ENCODE data around the gene ADIPOR1. TPM values are rescaled to one million over a fixed set of nuclear protein-coding genes. Genes with fewer than 3 reads are reported as not detected.
A peak's percentile ranks its signal among the peaks of the same experiment; 100 is the strongest.

The ADIPOR1 gene
- total and polyA plus RNA-seq, 10 donors, result 34.0 to 167 (median 98.2) TPM

DNA sequence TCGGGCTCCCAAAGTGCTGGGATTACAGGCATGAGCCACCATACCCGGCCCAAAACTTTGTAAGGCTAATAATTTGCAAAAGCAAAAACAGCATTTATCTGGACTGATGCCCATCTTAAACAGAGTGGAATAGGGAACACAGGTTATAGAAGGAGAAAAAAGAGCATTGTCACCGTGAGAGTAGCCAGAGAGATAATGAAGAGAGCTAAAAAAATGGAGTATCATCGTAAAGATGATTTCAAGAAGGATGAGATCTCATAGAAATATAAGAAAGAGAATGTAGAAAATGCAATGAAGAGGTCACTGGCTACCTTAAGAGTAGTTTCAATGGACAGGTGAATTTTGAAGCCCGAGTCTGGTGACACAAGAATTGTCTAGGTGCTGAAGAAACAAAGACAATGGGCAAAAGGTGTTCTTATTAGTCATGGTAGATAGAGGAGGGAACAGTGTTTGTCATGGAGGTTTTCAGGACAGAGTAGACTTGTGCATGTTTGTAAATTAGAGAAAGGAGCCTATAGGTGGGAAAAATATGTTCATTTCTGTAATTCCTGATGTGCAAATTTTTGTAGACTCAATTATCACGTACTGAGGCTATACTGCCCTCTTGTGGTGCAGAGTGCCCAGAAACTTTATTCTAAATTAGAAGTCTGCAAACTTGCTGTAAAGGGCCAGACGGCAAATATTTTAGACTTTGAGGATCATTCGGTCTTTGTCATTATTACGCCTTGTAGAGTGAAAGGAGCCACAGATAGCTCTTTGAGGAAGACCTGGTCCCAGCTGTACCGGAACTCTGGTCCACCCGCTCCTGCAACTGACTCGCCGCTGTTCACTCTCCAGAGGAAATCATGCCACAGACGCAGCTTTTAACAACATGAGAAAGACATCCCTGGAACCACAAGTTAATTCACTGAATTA is 41.0 kb upstream of the ADIPOR1 start:
- Histone ChIP-seq H3K9me3 (no peaks in the 10 kb centered on the region), H3K27ac (peak overlapping the region in 4 of 8 donors; percentile 25 to 66 (median 53)), H3K4me3 (peak overlapping the region in 1 of 8 donors; percentile 42), H3K36me3 (no peaks in the 10 kb centered on the region), H3K27me3 (replicated peaks in 1 of 7) (peaks cover 0 to 6% (median 0%) of the 10 kb centered on the region in 7 donors), H3K4me1 (peaks cover 0 to 15% (median 10%) of the 10 kb centered on the region in 6 donors)
- TF ChIP-seq, protein P1, sequence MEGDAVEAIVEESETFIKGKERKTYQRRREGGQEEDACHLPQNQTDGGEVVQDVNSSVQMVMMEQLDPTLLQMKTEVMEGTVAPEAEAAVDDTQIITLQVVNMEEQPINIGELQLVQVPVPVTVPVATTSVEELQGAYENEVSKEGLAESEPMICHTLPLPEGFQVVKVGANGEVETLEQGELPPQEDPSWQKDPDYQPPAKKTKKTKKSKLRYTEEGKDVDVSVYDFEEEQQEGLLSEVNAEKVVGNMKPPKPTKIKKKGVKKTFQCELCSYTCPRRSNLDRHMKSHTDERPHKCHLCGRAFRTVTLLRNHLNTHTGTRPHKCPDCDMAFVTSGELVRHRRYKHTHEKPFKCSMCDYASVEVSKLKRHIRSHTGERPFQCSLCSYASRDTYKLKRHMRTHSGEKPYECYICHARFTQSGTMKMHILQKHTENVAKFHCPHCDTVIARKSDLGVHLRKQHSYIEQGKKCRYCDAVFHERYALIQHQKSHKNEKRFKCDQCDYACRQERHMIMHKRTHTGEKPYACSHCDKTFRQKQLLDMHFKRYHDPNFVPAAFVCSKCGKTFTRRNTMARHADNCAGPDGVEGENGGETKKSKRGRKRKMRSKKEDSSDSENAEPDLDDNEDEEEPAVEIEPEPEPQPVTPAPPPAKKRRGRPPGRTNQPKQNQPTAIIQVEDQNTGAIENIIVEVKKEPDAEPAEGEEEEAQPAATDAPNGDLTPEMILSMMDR (IDR thresholded peaks at IDR 0.05 in 8 of 11, conservative IDR thresholded peaks at IDR 0.05 in 3 of 11), result peak; percentile 55 to 83 (median 78)
- TF ChIP-seq POLR2A (IDR thresholded peaks at IDR 0.05), result no peak
- 35 to 43% (median 36%) methylated on average over 14 of the region's 14 CpGs for WGBS, 5 donors
- intact Hi-C loops (cut with DNase I; ENCODE audit: low total_unique reads), result loop anchor here (5.0 to 10.0 kb wide), 2 partner anchors 72 to 244 kb away; partner anchors contain the start of gene KLHL12
- no peak for DNase-seq

DNA sequence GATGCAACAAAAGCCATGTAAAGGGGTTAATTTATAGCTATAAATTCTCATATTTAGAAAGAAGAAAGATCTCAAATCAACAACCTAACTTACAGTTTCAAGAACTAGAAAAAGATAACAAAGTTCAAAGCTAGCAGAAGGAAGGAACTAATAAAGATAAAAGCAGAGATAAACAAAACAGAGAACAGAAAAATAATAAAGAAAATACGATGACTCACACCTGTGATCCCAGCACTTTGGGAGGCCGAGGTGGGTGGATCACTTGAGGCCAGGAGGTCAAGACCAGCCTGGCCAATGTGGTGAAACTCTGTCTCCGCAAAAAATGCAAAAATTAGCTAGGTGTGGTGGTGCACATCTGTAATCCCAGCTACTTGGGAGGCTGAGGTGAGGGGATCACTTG is 36.6 kb upstream of the ADIPOR1 start:
- TF ChIP-seq, protein P1 (IDR thresholded peaks at IDR 0.05 in 8 of 11, conservative IDR thresholded peaks at IDR 0.05 in 3 of 11), result no peak
- TF ChIP-seq POLR2A (IDR thresholded peaks at IDR 0.05), result no peak
- no peak for TF ChIP-seq POLR2AphosphoS5 (IDR thresholded peaks at IDR 0.05)
- intact Hi-C loops (cut with DNase I; ENCODE audit: low total_unique reads), result loop anchor here (5.0 to 10.0 kb wide), 2 partner anchors 67 to 240 kb away; partner anchors contain the start of gene KLHL12
- 44 to 69% (median 58%) methylated on average over 3 of the region's 3 CpGs for WGBS, 5 donors
- H3K27ac ChIP-seq, result no peak overlapping the region
- no peak overlapping the region for H3K4me3 ChIP-seq
- H3K9me3 ChIP-seq, result peaks cover 0 to 3% (median 0%) of the 10 kb centered on the region in 8 donors
- peaks cover 0 to 8% (median 0%) of the 10 kb centered on the region in 7 donors for H3K27me3 ChIP-seq (replicated peaks in 1 of 7)
- DNase-seq, result no peak
- peaks cover 0 to 24% (median 11%) of the 10 kb centered on the region in 6 donors for H3K4me1 ChIP-seq
- H3K36me3 ChIP-seq, result no peaks in the 10 kb centered on the region

GRCh38 chr1:202991112-202991511 is 33.0 kb upstream of the ADIPOR1 start:
- no peak for DNase-seq
- Histone ChIP-seq H3K36me3 (no peaks in the 10 kb centered on the region), H3K27me3 (replicated peaks in 1 of 7) (peaks cover 0 to 8% (median 0%) of the 10 kb centered on the region in 7 donors), H3K27ac (no peak overlapping the region), H3K9me3 (peaks cover 0 to 3% (median 0%) of the 10 kb centered on the region in 8 donors), H3K4me3 (no peak overlapping the region), H3K4me1 (peaks cover 0 to 27% (median 7%) of the 10 kb centered on the region in 6 donors)
- no peak for TF ChIP-seq POLR2A (IDR thresholded peaks at IDR 0.05)
- intact Hi-C loops (cut with DNase I; ENCODE audit: low total_unique reads), result loop anchor here (10.0 kb wide), 1 partner anchor 236 kb away; no protein-coding TSS in a partner anchor

DNA sequence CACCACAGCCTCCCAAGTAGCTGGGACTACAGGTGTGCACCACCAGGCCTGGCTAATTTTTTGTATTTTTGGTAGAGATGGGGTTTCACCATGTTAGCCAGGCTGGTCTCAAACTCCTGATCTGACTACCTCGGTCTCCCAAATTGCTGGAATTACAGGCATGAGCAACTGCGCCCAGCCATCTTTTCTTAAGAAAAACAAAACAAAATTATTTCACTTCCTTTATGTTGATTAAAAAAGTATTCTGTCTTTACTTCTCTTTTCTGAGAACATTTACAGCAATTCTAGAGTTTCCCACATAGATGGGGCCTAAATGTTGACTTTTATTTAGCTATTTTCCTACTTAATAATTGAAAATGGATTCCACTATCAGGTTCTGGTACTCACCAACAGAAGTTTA is 31.8 kb upstream of the ADIPOR1 start:
- Histone ChIP-seq H3K4me3 (no peak overlapping the region), H3K4me1 (peaks cover 0 to 27% (median 7%) of the 10 kb centered on the region in 6 donors), H3K36me3 (no peaks in the 10 kb centered on the region), H3K9me3 (peaks cover 0 to 3% (median 0%) of the 10 kb centered on the region in 8 donors), H3K27ac (peak overlapping the region in 4 of 8 donors; percentile 14 to 49 (median 20)), H3K27me3 (replicated peaks in 1 of 7) (peaks cover 0 to 6% (median 0%) of the 10 kb centered on the region in 7 donors)
- 67 to 82% (median 71%) methylated on average over 2 of the region's 2 CpGs for WGBS, 5 donors
- intact Hi-C loops (cut with DNase I; ENCODE audit: low total_unique reads), result loop anchor here (10.0 kb wide), 1 partner anchor 235 kb away; no protein-coding TSS in a partner anchor
- TF ChIP-seq, protein P1 (IDR thresholded peaks at IDR 0.05 in 8 of 11, conservative IDR thresholded peaks at IDR 0.05 in 3 of 11), result no peak
- TF ChIP-seq POLR2A (IDR thresholded peaks at IDR 0.05) (no peak), POLR2AphosphoS5 (IDR thresholded peaks at IDR 0.05) (no peak)
- no peak for DNase-seq

Data from spleen (tissue), 11 donors.